ENCODE measurements around the gene TXNDC15.

The TXNDC15 gene

DNA sequence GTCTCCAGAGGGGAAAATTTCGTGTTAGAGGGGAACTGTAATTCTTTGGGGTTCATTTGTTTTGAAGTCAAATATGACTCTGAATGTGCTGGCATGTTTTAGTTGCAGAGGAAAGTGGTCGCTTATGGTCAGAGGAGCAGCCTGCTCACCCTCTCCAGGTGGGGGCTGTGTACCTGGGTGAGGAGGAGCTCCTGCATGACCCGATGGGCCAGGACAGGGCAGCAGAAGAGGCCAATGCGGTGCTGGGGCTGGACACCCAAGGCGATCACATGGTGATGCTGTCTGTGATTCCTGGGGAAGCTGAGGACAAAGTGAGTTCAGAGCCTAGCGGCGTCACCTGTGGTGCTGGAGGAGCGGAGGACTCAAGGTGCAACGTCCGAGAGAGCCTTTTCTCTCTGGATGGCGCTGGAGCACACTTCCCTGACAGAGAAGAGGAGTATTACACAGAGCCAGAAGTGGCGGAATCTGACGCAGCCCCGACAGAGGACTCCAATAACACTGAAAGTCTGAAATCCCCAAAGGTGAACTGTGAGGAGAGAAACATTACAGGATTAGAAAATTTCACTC, 13.5 kb downstream of the TXNDC15 start:
- no peak for ATAC-seq
- TF ChIP-seq, protein P1, sequence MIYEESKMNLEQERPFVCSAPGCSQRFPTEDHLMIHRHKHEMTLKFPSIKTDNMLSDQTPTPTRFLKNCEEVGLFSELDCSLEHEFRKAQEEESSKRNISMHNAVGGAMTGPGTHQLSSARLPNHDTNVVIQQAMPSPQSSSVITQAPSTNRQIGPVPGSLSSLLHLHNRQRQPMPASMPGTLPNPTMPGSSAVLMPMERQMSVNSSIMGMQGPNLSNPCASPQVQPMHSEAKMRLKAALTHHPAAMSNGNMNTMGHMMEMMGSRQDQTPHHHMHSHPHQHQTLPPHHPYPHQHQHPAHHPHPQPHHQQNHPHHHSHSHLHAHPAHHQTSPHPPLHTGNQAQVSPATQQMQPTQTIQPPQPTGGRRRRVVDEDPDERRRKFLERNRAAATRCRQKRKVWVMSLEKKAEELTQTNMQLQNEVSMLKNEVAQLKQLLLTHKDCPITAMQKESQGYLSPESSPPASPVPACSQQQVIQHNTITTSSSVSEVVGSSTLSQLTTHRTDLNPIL (CRISPR knock-in tag; IDR thresholded peaks at IDR 0.05; ENCODE audit: low read depth): no peak
- TF ChIP-seq GLIS3 (CRISPR knock-in tag; IDR thresholded peaks at IDR 0.05) (no peak), SNAI2 (CRISPR knock-in tag; IDR thresholded peaks at IDR 0.05) (no peak), POU6F1 (CRISPR knock-in tag; IDR thresholded peaks at IDR 0.05; ENCODE audit: borderline replicate concordance, low read depth) (no peak), PPARA (CRISPR knock-in tag; IDR thresholded peaks at IDR 0.05; ENCODE audit: borderline replicate concordance) (no peak), TOX (CRISPR knock-in tag; IDR thresholded peaks at IDR 0.05; ENCODE audit: borderline replicate concordance) (no peak), ARNTL (CRISPR knock-in tag; IDR thresholded peaks at IDR 0.05; ENCODE audit: borderline replicate concordance, low read depth) (no peak), ZNF70 (CRISPR knock-in tag; IDR thresholded peaks at IDR 0.05) (no peak), OSR1 (CRISPR knock-in tag; IDR thresholded peaks at IDR 0.05) (no peak)

DNA sequence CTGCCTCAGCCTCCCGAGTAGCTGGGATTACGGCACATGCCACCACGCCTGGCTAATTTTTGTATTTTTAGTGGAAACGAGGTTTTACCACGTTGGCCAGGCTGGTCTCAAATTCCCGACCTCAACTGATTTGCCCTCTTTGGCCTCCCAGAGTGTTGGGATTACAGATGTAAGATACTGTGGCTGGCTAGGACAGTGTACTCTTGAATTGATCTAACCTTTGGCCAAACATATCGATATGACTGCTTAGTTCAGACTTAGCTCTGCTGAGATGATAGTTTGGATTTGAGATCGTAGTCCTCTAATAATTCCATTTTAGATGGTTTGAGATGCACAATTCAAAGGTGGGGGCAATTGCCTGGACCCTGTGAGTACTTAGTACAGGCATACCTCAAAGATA, 15.2 kb downstream of the TXNDC15 start:
- TF ChIP-seq ZNF565 (CRISPR knock-in tag; conservative IDR thresholded peaks at IDR 0.05; ENCODE audit: low read depth) (no peak), OSR1 (CRISPR knock-in tag; IDR thresholded peaks at IDR 0.05) (no peak), TOX (CRISPR knock-in tag; IDR thresholded peaks at IDR 0.05; ENCODE audit: borderline replicate concordance) (no peak), ESRRG (CRISPR knock-in tag; IDR thresholded peaks at IDR 0.05) (no peak), BACH2 (CRISPR knock-in tag; IDR thresholded peaks at IDR 0.05; ENCODE audit: borderline replicate concordance) (no peak), ZC3H10 (CRISPR knock-in tag; IDR thresholded peaks at IDR 0.05) (no peak), ZNF70 (CRISPR knock-in tag; IDR thresholded peaks at IDR 0.05) (no peak)
- no peak for ATAC-seq

- ATAC-seq: no peak
- TF ChIP-seq TCF4 (CRISPR knock-in tag; IDR thresholded peaks at IDR 0.05; ENCODE audit: borderline replicate concordance) (no peak), CSDC2 (CRISPR knock-in tag; IDR thresholded peaks at IDR 0.05) (no peak), ARNTL (CRISPR knock-in tag; IDR thresholded peaks at IDR 0.05; ENCODE audit: borderline replicate concordance, low read depth) (no peak), TOX (CRISPR knock-in tag; IDR thresholded peaks at IDR 0.05; ENCODE audit: borderline replicate concordance) (no peak), POU6F1 (CRISPR knock-in tag; IDR thresholded peaks at IDR 0.05; ENCODE audit: borderline replicate concordance, low read depth) (no peak), BACH2 (CRISPR knock-in tag; IDR thresholded peaks at IDR 0.05; ENCODE audit: borderline replicate concordance) (no peak), ZNF8 (CRISPR knock-in tag; IDR thresholded peaks at IDR 0.05) (no peak), OSR1 (CRISPR knock-in tag; IDR thresholded peaks at IDR 0.05) (no peak), ESRRG (CRISPR knock-in tag; IDR thresholded peaks at IDR 0.05) (no peak), GLIS3 (CRISPR knock-in tag; IDR thresholded peaks at IDR 0.05) (no peak), ZNF70 (CRISPR knock-in tag; IDR thresholded peaks at IDR 0.05) (no peak), PPARA (CRISPR knock-in tag; IDR thresholded peaks at IDR 0.05; ENCODE audit: borderline replicate concordance) (no peak)
- TF ChIP-seq, protein P1 (CRISPR knock-in tag; IDR thresholded peaks at IDR 0.05; ENCODE audit: low read depth): no peak
Observed at GRCh38 chr5:134891473-134891872, 17.3 kb downstream of the TXNDC15 start.

DNA sequence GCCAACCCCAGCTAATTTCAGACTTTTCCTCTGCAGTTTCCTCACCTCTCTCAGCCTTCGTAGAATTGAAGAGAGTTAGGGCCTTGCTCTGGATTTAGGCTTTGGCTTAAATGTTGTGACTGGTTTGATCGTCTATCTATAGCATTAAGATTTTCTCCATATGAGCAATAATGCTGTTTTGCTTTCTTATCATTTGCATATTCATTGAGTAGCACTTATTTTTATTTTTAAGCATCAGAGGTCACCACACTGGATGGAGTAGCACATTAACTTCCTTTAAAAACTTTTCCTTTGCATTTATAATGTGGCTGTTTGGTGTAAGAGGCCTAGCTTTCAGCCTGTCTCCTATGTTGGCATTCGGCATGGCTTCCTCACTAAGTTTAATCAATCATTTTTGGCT, 18.1 kb downstream of the TXNDC15 start:
- no peak for ATAC-seq
- TF ChIP-seq, protein P2, sequence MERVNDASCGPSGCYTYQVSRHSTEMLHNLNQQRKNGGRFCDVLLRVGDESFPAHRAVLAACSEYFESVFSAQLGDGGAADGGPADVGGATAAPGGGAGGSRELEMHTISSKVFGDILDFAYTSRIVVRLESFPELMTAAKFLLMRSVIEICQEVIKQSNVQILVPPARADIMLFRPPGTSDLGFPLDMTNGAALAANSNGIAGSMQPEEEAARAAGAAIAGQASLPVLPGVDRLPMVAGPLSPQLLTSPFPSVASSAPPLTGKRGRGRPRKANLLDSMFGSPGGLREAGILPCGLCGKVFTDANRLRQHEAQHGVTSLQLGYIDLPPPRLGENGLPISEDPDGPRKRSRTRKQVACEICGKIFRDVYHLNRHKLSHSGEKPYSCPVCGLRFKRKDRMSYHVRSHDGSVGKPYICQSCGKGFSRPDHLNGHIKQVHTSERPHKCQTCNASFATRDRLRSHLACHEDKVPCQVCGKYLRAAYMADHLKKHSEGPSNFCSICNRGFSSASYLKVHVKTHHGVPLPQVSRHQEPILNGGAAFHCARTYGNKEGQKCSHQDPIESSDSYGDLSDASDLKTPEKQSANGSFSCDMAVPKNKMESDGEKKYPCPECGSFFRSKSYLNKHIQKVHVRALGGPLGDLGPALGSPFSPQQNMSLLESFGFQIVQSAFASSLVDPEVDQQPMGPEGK (CRISPR knock-in tag; IDR thresholded peaks at IDR 0.05; ENCODE audit: borderline replicate concordance): no peak
- TF ChIP-seq TSHZ2 (CRISPR knock-in tag; IDR thresholded peaks at IDR 0.05) (no peak), TOX (CRISPR knock-in tag; IDR thresholded peaks at IDR 0.05; ENCODE audit: borderline replicate concordance) (no peak), SNAI2 (CRISPR knock-in tag; IDR thresholded peaks at IDR 0.05) (no peak), ZNF565 (CRISPR knock-in tag; conservative IDR thresholded peaks at IDR 0.05; ENCODE audit: low read depth) (no peak), ISL1 (CRISPR knock-in tag; IDR thresholded peaks at IDR 0.05) (no peak), BACH2 (CRISPR knock-in tag; IDR thresholded peaks at IDR 0.05; ENCODE audit: borderline replicate concordance) (no peak), RARB (CRISPR knock-in tag; IDR thresholded peaks at IDR 0.05) (no peak), CSDC2 (CRISPR knock-in tag; IDR thresholded peaks at IDR 0.05) (no peak), ZNF70 (CRISPR knock-in tag; IDR thresholded peaks at IDR 0.05) (no peak)
- TF ChIP-seq, protein P3, sequence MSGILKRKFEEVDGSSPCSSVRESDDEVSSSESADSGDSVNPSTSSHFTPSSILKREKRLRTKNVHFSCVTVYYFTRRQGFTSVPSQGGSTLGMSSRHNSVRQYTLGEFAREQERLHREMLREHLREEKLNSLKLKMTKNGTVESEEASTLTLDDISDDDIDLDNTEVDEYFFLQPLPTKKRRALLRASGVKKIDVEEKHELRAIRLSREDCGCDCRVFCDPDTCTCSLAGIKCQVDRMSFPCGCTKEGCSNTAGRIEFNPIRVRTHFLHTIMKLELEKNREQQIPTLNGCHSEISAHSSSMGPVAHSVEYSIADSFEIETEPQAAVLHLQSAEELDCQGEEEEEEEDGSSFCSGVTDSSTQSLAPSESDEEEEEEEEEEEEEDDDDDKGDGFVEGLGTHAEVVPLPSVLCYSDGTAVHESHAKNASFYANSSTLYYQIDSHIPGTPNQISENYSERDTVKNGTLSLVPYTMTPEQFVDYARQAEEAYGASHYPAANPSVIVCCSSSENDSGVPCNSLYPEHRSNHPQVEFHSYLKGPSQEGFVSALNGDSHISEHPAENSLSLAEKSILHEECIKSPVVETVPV (CRISPR knock-in tag; IDR thresholded peaks at IDR 0.05): no peak
